ENCODE results near the gene DENND4C.

GRCh38 chr9:19198406-19198805 lies 32.1 kb upstream of the DENND4C start:
- TF ChIP-seq CTCF (tag by site-specific recombination; IDR thresholded peaks at IDR 0.05) (no peak), ZNF121 (tag by site-specific recombination; IDR thresholded peaks at IDR 0.05) (peak; percentile 50; the same call in 1 of the 2 replicates), ZNF530 (tag by site-specific recombination; IDR thresholded peaks at IDR 0.05; ENCODE audit: low read depth) (no peak), ZNF24 (tag by site-specific recombination; IDR thresholded peaks at IDR 0.05) (no peak), REST (tag by site-specific recombination; IDR thresholded peaks at IDR 0.05) (no peak)
